ENCODE data around the gene HBM.
"Not testable (repeated sequence)": the region's sequence is repeated elsewhere in the genome, so short reads cannot be mapped to it uniquely, and the experiment has no call there.

The HBM gene

GRCh38 chr16:160691-161190 is 5.0 kb upstream of the HBM start:
- ChIA-PET POLR2A (interaction anchor here (1.1 kb wide), 1 partner anchor 10 kb away, joined by 5 read pairs; no protein-coding TSS in a partner anchor), CTCF (no interaction called here)
- DNase-seq (ENCODE audit: extremely low spot score) = no peak
- no peak for TF ChIP-seq FOXA1 (IDR thresholded peaks at IDR 0.05)
- TF ChIP-seq ELF4 (IDR thresholded peaks at IDR 0.05) = no peak
- no peak for TF ChIP-seq LEF1 (IDR thresholded peaks at IDR 0.05; ENCODE audit: borderline replicate concordance)
- TF ChIP-seq TARDBP (IDR thresholded peaks at IDR 0.05) = no peak
- TF ChIP-seq NFRKB (IDR thresholded peaks at IDR 0.05) = no peak
- no peak for TF ChIP-seq FOXK2 (IDR thresholded peaks at IDR 0.05)
- TF ChIP-seq ARNT (IDR thresholded peaks at IDR 0.05) = no peak
- no peak for TF ChIP-seq L3MBTL2 (conservative IDR thresholded peaks at IDR 0.05)
- TF ChIP-seq CTBP1 (IDR thresholded peaks at IDR 0.05; ENCODE audit: borderline replicate concordance) = no peak
- TF ChIP-seq PKNOX1 (IDR thresholded peaks at IDR 0.05) = no peak
- no peak for TF ChIP-seq BHLHE40 (IDR thresholded peaks at IDR 0.05; ENCODE audit: borderline replicate concordance)
- TF ChIP-seq HDGF (IDR thresholded peaks at IDR 0.05; ENCODE audit: borderline replicate concordance) = no peak

GRCh38 chr16:162271-162991 is 3.3 kb upstream of the HBM start:
- no peak for TF ChIP-seq FOXK2 (IDR thresholded peaks at IDR 0.05)
- no peak for TF ChIP-seq NFRKB (IDR thresholded peaks at IDR 0.05)
- TF ChIP-seq ARNT (IDR thresholded peaks at IDR 0.05) = no peak
- no peak for TF ChIP-seq L3MBTL2 (conservative IDR thresholded peaks at IDR 0.05)
- no peak for TF ChIP-seq FOXA1 (IDR thresholded peaks at IDR 0.05)
- no peak for TF ChIP-seq ELF4 (IDR thresholded peaks at IDR 0.05)
- TF ChIP-seq FOXM1 (IDR thresholded peaks at IDR 0.05; ENCODE audit: borderline replicate concordance) = no peak
- DNase-seq (ENCODE audit: extremely low spot score) = no peak
- POLR2A ChIA-PET = no interaction called here
- CTCF ChIA-PET = interaction anchor here (0.6 kb wide), 1 partner anchor 47 kb away, joined by 3 read pairs; no protein-coding TSS in a partner anchor

GRCh38 chr16:163139-163538 is 2.6 kb upstream of the HBM start:
- POLR2A ChIA-PET; DNase-seq (ENCODE audit: extremely low spot score): not testable (repeated sequence)
- CTCF ChIA-PET = interaction anchor here (0.6 kb wide), 1 partner anchor 48 kb away, joined by 3 read pairs; no protein-coding TSS in a partner anchor

- POLR2A ChIA-PET, CTCF ChIA-PET: not testable (repeated sequence)
Observed at GRCh38 chr16:163696-164095, 2.1 kb upstream of the HBM start.

GRCh38 chr16:164134-164823 is 1.5 kb upstream of the HBM start:
- POLR2A ChIA-PET; DNase-seq (ENCODE audit: extremely low spot score); CTCF ChIA-PET: not testable (repeated sequence)

More at GRCh38 chr16:163696-164095, 2.1 kb upstream of the HBM start:
- DNase-seq (ENCODE audit: extremely low spot score) = not testable (repeated sequence)

GRCh38 chr16:164827-165538 is 795 bp upstream of the HBM start:
- ChIA-PET POLR2A (no interaction called here), CTCF (no interaction called here)
- DNase-seq (ENCODE audit: extremely low spot score) = no peak
- TF ChIP-seq SUZ12 (IDR thresholded peaks at IDR 0.05) = no peak
- TF ChIP-seq TARDBP (IDR thresholded peaks at IDR 0.05) = no peak
- no peak for TF ChIP-seq L3MBTL2 (conservative IDR thresholded peaks at IDR 0.05)
- no peak for TF ChIP-seq CTBP1 (IDR thresholded peaks at IDR 0.05; ENCODE audit: borderline replicate concordance)
- no peak for TF ChIP-seq HDGF (IDR thresholded peaks at IDR 0.05; ENCODE audit: borderline replicate concordance)
- TF ChIP-seq ELF4 (IDR thresholded peaks at IDR 0.05) = no peak
- TF ChIP-seq BHLHE40 (IDR thresholded peaks at IDR 0.05; ENCODE audit: borderline replicate concordance) = no peak
- TF ChIP-seq PKNOX1 (IDR thresholded peaks at IDR 0.05) = no peak
- TF ChIP-seq FOXM1 (IDR thresholded peaks at IDR 0.05; ENCODE audit: borderline replicate concordance) = no peak
- TF ChIP-seq ZNF384 (IDR thresholded peaks at IDR 0.05) = no peak
- TF ChIP-seq SP1 (IDR thresholded peaks at IDR 0.05) = no peak
- no peak for TF ChIP-seq NFRKB (IDR thresholded peaks at IDR 0.05)
- TF ChIP-seq LEF1 (IDR thresholded peaks at IDR 0.05; ENCODE audit: borderline replicate concordance) = no peak
- TF ChIP-seq FOXK2 (IDR thresholded peaks at IDR 0.05) = no peak
- no peak for TF ChIP-seq ARNT (IDR thresholded peaks at IDR 0.05)
- no peak for TF ChIP-seq FOXA1 (IDR thresholded peaks at IDR 0.05)

- ChIA-PET POLR2A (no interaction called here), CTCF (no interaction called here)
- TF ChIP-seq NFRKB (IDR thresholded peaks at IDR 0.05) (no peak), PKNOX1 (IDR thresholded peaks at IDR 0.05) (no peak), HDGF (IDR thresholded peaks at IDR 0.05; ENCODE audit: borderline replicate concordance) (no peak), ELF4 (IDR thresholded peaks at IDR 0.05) (no peak), BHLHE40 (IDR thresholded peaks at IDR 0.05; ENCODE audit: borderline replicate concordance) (no peak), FOXA1 (IDR thresholded peaks at IDR 0.05) (no peak), FOXK2 (IDR thresholded peaks at IDR 0.05) (no peak), LEF1 (IDR thresholded peaks at IDR 0.05; ENCODE audit: borderline replicate concordance) (no peak), L3MBTL2 (conservative IDR thresholded peaks at IDR 0.05) (no peak), CTBP1 (IDR thresholded peaks at IDR 0.05; ENCODE audit: borderline replicate concordance) (no peak)
- DNase-seq (ENCODE audit: extremely low spot score) = no peak
Observed at GRCh38 chr16:166375-167121, 770 bp downstream of the HBM start.
